Mesothelial cell of epicardium (in vitro differentiated cells): ENCODE data around the gene HTRA3. TPM values are rescaled to one million over a fixed set of nuclear protein-coding genes. Genes with fewer than 3 reads are reported as not detected.
"Not testable (repeated sequence)": the region's sequence is repeated elsewhere in the genome, so short reads cannot be mapped to it uniquely, and the experiment has no call there.

Source experiments
- DNase-seq, 2 experiments: peaks; one replicate each; pipeline ENCODE4 v3.0.0; 2021; ENCODE audit warnings: low spot score in 2 of 2; ENCODE audit not compliant: unreplicated experiment in 2 of 2
- H3K27ac Mint-ChIP-seq: 2 replicates; pipeline ENCODE4 v1.8.0; 2021; ENCODE audit warnings: mixed read lengths
- H3K27me3 Mint-ChIP-seq: 2 replicates; pipeline ENCODE4 v1.8.0; 2021; ENCODE audit warnings: low read depth, mixed read lengths
- H3K36me3 Mint-ChIP-seq: 2 replicates; pipeline ENCODE4 v1.8.0; 2021; ENCODE audit warnings: mixed read lengths
- H3K4me1 Mint-ChIP-seq: 2 replicates; pipeline ENCODE4 v1.8.0; 2021; ENCODE audit warnings: mixed read lengths
- H3K4me3 Mint-ChIP-seq: 2 replicates; pipeline ENCODE4 v1.8.0; 2021; ENCODE audit warnings: mild to moderate bottlenecking, moderate library complexity, mixed read lengths
- H3K9me3 Mint-ChIP-seq: 2 replicates; pipeline ENCODE4 v1.8.0; 2021; ENCODE audit warnings: mixed read lengths
- total RNA-seq: library from RNA; stranded (reverse); gene quantifications from 3 replicates; pipeline ENCODE4 v1.2.1, GENCODE V29; 2021
- TF ChIP-seq, protein P1 (sequence below): fragments of 200-600 bp; sonication (generic); IDR thresholded peaks from one replicate; pipeline ENCODE4 v1.5.0; 2021; ENCODE audit warnings: antibody characterized with exemption; ENCODE audit not compliant: unreplicated experiment

The HTRA3 gene
- total RNA-seq, 1 donor from 2014 or later = 26.2 TPM

- Mint-ChIP-seq H3K36me3 (no peaks in the 10 kb centered on the region), H3K9me3 (no peaks in the 10 kb centered on the region), H3K4me1 (peaks cover 6% of the 10 kb centered on the region), H3K27ac (no peak overlapping the region), H3K4me3 (no peak overlapping the region), H3K27me3 (peaks cover 2% of the 10 kb centered on the region)
- no peak for DNase-seq
- TF ChIP-seq, protein P1, sequence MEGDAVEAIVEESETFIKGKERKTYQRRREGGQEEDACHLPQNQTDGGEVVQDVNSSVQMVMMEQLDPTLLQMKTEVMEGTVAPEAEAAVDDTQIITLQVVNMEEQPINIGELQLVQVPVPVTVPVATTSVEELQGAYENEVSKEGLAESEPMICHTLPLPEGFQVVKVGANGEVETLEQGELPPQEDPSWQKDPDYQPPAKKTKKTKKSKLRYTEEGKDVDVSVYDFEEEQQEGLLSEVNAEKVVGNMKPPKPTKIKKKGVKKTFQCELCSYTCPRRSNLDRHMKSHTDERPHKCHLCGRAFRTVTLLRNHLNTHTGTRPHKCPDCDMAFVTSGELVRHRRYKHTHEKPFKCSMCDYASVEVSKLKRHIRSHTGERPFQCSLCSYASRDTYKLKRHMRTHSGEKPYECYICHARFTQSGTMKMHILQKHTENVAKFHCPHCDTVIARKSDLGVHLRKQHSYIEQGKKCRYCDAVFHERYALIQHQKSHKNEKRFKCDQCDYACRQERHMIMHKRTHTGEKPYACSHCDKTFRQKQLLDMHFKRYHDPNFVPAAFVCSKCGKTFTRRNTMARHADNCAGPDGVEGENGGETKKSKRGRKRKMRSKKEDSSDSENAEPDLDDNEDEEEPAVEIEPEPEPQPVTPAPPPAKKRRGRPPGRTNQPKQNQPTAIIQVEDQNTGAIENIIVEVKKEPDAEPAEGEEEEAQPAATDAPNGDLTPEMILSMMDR = no peak
These were observed 76.6 kb downstream of the HTRA3 start for GRCh38 chr4:8345946-8346814.

- no peak for DNase-seq
- TF ChIP-seq, protein P1 = no peak
- Mint-ChIP-seq H3K9me3 (no peaks in the 10 kb centered on the region), H3K4me1 (peaks cover 8% of the 10 kb centered on the region), H3K36me3 (no peaks in the 10 kb centered on the region), H3K27ac (no peak overlapping the region), H3K27me3 (peaks cover 2% of the 10 kb centered on the region), H3K4me3 (no peak overlapping the region)
These were observed 77.5 kb downstream of the HTRA3 start for GRCh38 chr4:8346838-8347605.

GRCh38 chr4:8347660-8348059 lies 78.1 kb downstream of the HTRA3 start:
- Mint-ChIP-seq H3K4me1 (peaks cover 7% of the 10 kb centered on the region), H3K4me3 (no peak overlapping the region), H3K27me3 (peaks cover 2% of the 10 kb centered on the region), H3K36me3 (no peaks in the 10 kb centered on the region), H3K27ac (no peak overlapping the region), H3K9me3 (no peaks in the 10 kb centered on the region)
- no peak for DNase-seq
- TF ChIP-seq, protein P1 = no peak

GRCh38 chr4:8348071-8348470 lies 78.5 kb downstream of the HTRA3 start:
- DNase-seq = no peak
- H3K4me3 Mint-ChIP-seq = no peak overlapping the region
- peaks cover 6% of the 10 kb centered on the region for H3K4me1 Mint-ChIP-seq

DNA sequence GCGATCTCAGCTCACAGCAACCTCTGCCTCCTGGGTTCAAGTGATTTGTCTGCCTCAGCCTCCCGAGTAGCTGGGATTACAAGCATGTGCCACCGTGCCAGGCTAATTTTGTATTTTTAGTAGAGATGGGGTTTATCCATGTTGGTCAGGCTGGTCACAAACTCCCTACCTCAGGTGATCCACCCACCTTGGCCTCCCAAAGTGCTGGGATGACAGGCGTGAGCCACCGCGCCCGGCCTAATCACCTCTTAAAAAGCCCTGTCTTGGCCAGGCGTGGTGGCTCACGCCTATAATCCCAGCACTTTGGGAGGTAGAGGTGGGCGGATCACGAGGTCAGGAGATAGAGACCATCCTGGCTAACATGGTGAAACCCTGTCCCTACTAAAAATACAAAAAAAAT lies 79.7 kb downstream of the HTRA3 start:
- not testable (repeated sequence) for H3K27ac Mint-ChIP-seq, H3K36me3 Mint-ChIP-seq, DNase-seq, H3K4me3 Mint-ChIP-seq, H3K9me3 Mint-ChIP-seq, H3K4me1 Mint-ChIP-seq, H3K27me3 Mint-ChIP-seq

More at GRCh38 chr4:8348071-8348470, 78.5 kb downstream of the HTRA3 start:
- H3K36me3 Mint-ChIP-seq = no peaks in the 10 kb centered on the region
- peaks cover 2% of the 10 kb centered on the region for H3K27me3 Mint-ChIP-seq
- H3K27ac Mint-ChIP-seq = no peak overlapping the region
- TF ChIP-seq, protein P1 = no peak
- no peaks in the 10 kb centered on the region for H3K9me3 Mint-ChIP-seq
